Smooth muscle cell (in vitro differentiated cells): Measurements from ENCODE around the gene RPL19. TPM values are rescaled to one million over a fixed set of nuclear protein-coding genes. Genes with fewer than 3 reads are reported as not detected.

ENCODE experiments used
- DNase-seq: peaks from one replicate; lab custom pipeline; 2025; ENCODE audit not compliant: unreplicated experiment; lab: John Stamatoyannopoulos, UW
- H2AFZ ChIP-seq: fragments of 200-600 bp; sonication (generic); 2 replicates; pipeline ENCODE4 v1.6.0; 2016; ENCODE audit warnings: antibody characterized with exemption, low read depth, mild to moderate bottlenecking
- H3F3A ChIP-seq: fragments of 200-600 bp; sonication (generic); 2 replicates; pipeline ENCODE4 v1.6.0; 2017; ENCODE audit warnings: antibody characterized with exemption, low read depth
- H3K27ac ChIP-seq: fragments of 200-600 bp; sonication (generic); 2 replicates; pipeline ENCODE4 v1.5.1; 2016; ENCODE audit warnings: low read depth, mild to moderate bottlenecking
- H3K27me3 ChIP-seq: fragments of 200-600 bp; sonication (generic); 2 replicates; pipeline ENCODE4 v1.6.1; 2016; ENCODE audit warnings: low read depth, mild to moderate bottlenecking
- H3K36me3 ChIP-seq: fragments of 200-600 bp; sonication (generic); 2 replicates; pipeline ENCODE4 v1.5.1; 2016; ENCODE audit warnings: low read depth
- H3K4me1 ChIP-seq: fragments of 200-600 bp; sonication (generic); 2 replicates; pipeline ENCODE4 v1.5.1; 2016; ENCODE audit warnings: low read depth
- H3K4me2 ChIP-seq: fragments of 200-600 bp; sonication (generic); 2 replicates; pipeline ENCODE4 v1.6.0; 2016; ENCODE audit warnings: mild to moderate bottlenecking
- H3K4me3 ChIP-seq: fragments of 200-600 bp; sonication (generic); 2 replicates; pipeline ENCODE4 v1.5.1; 2016; ENCODE audit warnings: mild to moderate bottlenecking
- H3K79me2 ChIP-seq: fragments of 200-600 bp; sonication (generic); 2 replicates; pipeline ENCODE4 v1.6.0; 2016; ENCODE audit warnings: low read depth, mild to moderate bottlenecking
- H3K9ac ChIP-seq: fragments of 200-600 bp; sonication (generic); 2 replicates; pipeline ENCODE4 v1.6.0; 2016; ENCODE audit warnings: low read depth
- H3K9me3 ChIP-seq: fragments of 200-600 bp; sonication (generic); replicated peaks from 2 replicates; pipeline ENCODE4 v1.5.1; 2016; ENCODE audit warnings: low read depth
- H4K20me1 ChIP-seq: fragments of 200-600 bp; sonication (generic); 2 replicates; pipeline ENCODE4 v1.6.0; 2016; ENCODE audit warnings: low read depth
- WGBS: methylation state at CpG from one replicate; pipeline ENCODE4 v1.1.7; 2016; ENCODE audit warnings: low lambda C conversion rate; 5-methylcytosine and 5-hydroxymethylcytosine counted together
- polyA plus RNA-seq: library from polyadenylated mRNA; unstranded; fragments of >200 nt; fragmentation: Nextera tagmentation; extraction: Ambion mirVana; gene quantifications from 2 replicates; pipeline ENCODE4 v1.2.1, GENCODE V29; 2016
- total RNA-seq: library from RNA; depleted of rRNA; stranded (reverse); fragments of >200 nt; gene quantifications from 2 replicates; pipeline ENCODE4 v1.2.3, GENCODE V29; 2014
- TF ChIP-seq, protein P1 (sequence below): fragments of 200-600 bp; sonication (generic); IDR thresholded peaks from 2 replicates; pipeline ENCODE4 v1.5.1; 2017; ENCODE audit warnings: borderline replicate concordance, mild to moderate bottlenecking, antibody characterized with exemption; ENCODE audit not compliant: insufficient read depth, poor library complexity, severe bottlenecking

Gene RPL19
- total and polyA plus RNA-seq, 2 experiments from 2014 or later: 818 to 2,675 TPM

GRCh38 chr17:39221572-39221971 lies 21.5 kb downstream of the RPL19 start:
- H3K79me2 ChIP-seq: no peaks in the 10 kb centered on the region
- no peaks in the 10 kb centered on the region for H4K20me1 ChIP-seq
- peaks cover 72% of the 10 kb centered on the region for H3K27me3 ChIP-seq
- WGBS: 90% methylated on average over 6 of the region's 6 CpGs
- no peak overlapping the region for H3K4me3 ChIP-seq
- DNase-seq: no peak
- H3K36me3 ChIP-seq: no peaks in the 10 kb centered on the region
- no peak overlapping the region for H3K27ac ChIP-seq
- H3K4me1 ChIP-seq: peaks cover 17% of the 10 kb centered on the region
- TF ChIP-seq, protein P1, sequence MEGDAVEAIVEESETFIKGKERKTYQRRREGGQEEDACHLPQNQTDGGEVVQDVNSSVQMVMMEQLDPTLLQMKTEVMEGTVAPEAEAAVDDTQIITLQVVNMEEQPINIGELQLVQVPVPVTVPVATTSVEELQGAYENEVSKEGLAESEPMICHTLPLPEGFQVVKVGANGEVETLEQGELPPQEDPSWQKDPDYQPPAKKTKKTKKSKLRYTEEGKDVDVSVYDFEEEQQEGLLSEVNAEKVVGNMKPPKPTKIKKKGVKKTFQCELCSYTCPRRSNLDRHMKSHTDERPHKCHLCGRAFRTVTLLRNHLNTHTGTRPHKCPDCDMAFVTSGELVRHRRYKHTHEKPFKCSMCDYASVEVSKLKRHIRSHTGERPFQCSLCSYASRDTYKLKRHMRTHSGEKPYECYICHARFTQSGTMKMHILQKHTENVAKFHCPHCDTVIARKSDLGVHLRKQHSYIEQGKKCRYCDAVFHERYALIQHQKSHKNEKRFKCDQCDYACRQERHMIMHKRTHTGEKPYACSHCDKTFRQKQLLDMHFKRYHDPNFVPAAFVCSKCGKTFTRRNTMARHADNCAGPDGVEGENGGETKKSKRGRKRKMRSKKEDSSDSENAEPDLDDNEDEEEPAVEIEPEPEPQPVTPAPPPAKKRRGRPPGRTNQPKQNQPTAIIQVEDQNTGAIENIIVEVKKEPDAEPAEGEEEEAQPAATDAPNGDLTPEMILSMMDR: no peak
- no peaks in the 10 kb centered on the region for H3F3A ChIP-seq
- no peak overlapping the region for H3K9ac ChIP-seq
- no peak overlapping the region for H3K4me2 ChIP-seq
- no peaks in the 10 kb centered on the region for H3K9me3 ChIP-seq
- H2AFZ ChIP-seq: no peak overlapping the region

DNA sequence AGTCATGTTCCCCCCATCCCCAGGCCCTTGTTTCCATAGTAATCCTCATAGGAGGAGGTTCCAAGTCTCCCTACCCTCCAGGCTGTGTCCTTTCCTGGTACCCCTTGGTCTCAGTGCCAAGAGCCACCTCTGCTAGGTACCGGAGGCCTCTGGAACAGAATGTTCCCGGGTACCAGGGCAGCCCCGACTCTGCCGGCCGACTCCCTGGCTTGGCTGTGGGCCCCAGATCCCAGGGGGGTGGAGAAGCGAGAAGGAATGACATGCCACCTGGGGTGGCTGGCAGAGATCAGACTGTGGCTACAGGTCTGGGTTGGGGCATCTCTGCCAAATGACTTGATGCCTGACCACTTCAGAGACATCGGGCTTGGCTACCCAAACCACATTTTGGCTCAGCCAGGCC lies 22.1 kb downstream of the RPL19 start:
- H4K20me1 ChIP-seq: no peaks in the 10 kb centered on the region
- no peaks in the 10 kb centered on the region for H3K79me2 ChIP-seq
- H3K9ac ChIP-seq: no peak overlapping the region
- H3K4me2 ChIP-seq: no peak overlapping the region
- H3F3A ChIP-seq: no peaks in the 10 kb centered on the region
- H2AFZ ChIP-seq: no peak overlapping the region
- no peak overlapping the region for H3K4me3 ChIP-seq
- 98% methylated on average over 6 of the region's 7 CpGs for WGBS
- no peaks in the 10 kb centered on the region for H3K36me3 ChIP-seq
- H3K27me3 ChIP-seq: peaks cover 70% of the 10 kb centered on the region
- no peak overlapping the region for H3K27ac ChIP-seq
- TF ChIP-seq, protein P1: no peak
- peaks cover 18% of the 10 kb centered on the region for H3K4me1 ChIP-seq
- DNase-seq: no peak
- no peaks in the 10 kb centered on the region for H3K9me3 ChIP-seq

- Histone ChIP-seq H4K20me1 (no peaks in the 10 kb centered on the region), H3K27me3 (peaks cover 60% of the 10 kb centered on the region), H3K36me3 (no peaks in the 10 kb centered on the region), H3K4me3 (no peak overlapping the region), H3K79me2 (no peaks in the 10 kb centered on the region), H3K4me2 (no peak overlapping the region), H3K27ac (no peak overlapping the region), H2AFZ (no peak overlapping the region), H3F3A (no peaks in the 10 kb centered on the region), H3K9ac (no peak overlapping the region), H3K4me1 (peaks cover 18% of the 10 kb centered on the region), H3K9me3 (no peaks in the 10 kb centered on the region)
- TF ChIP-seq, protein P1: no peak
- 77% methylated on average over 9 of the region's 9 CpGs for WGBS
- DNase-seq: no peak
These were observed 23.1 kb downstream of the RPL19 start for GRCh38 chr17:39222866-39223834.
